Loucy (cell line): ENCODE data around the gene MTF2.

Source experiments
- EZH2phosphoT487 ChIP-seq: fragments of 200-600 bp; IDR thresholded peaks from 2 replicates; pipeline ENCODE4 v1.6.1; 2018; ENCODE audit warnings: antibody characterized with exemption, mild to moderate bottlenecking, moderate library complexity, borderline replicate concordance
- TF ChIP-seq, protein P1 (sequence below): fragments of 200-600 bp; sonication (generic); conservative IDR thresholded peaks from 2 replicates; pipeline ENCODE4 v1.5.1; 2014; ENCODE audit warnings: mild to moderate bottlenecking, antibody characterized with exemption, low read length

DNA sequence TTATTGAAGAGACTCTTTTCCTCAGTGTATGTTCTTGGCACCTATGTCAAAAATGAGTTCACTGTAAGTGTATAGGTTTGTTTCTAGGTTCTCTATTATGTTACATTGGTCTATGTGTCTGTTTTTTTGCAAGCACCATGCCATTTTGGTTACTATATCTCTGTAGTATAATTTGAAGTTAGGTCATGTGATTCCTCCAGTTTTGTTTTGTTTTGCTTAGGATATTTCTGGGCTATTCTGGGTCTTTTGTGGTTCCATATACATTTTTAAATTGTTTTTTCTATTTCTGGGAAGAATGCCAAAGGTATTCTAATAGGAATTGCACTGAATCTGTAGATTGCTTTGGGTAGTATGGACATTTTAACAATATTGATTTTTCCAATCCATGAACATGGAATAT lies 87.9 kb downstream of the MTF2 start:
- TF ChIP-seq, protein P1, sequence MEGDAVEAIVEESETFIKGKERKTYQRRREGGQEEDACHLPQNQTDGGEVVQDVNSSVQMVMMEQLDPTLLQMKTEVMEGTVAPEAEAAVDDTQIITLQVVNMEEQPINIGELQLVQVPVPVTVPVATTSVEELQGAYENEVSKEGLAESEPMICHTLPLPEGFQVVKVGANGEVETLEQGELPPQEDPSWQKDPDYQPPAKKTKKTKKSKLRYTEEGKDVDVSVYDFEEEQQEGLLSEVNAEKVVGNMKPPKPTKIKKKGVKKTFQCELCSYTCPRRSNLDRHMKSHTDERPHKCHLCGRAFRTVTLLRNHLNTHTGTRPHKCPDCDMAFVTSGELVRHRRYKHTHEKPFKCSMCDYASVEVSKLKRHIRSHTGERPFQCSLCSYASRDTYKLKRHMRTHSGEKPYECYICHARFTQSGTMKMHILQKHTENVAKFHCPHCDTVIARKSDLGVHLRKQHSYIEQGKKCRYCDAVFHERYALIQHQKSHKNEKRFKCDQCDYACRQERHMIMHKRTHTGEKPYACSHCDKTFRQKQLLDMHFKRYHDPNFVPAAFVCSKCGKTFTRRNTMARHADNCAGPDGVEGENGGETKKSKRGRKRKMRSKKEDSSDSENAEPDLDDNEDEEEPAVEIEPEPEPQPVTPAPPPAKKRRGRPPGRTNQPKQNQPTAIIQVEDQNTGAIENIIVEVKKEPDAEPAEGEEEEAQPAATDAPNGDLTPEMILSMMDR = no peak
- no peak for TF ChIP-seq EZH2phosphoT487
